HG03103 (cell line): ENCODE results near the gene CELF2.
"Not testable (repeated sequence)": the region's sequence is repeated elsewhere in the genome, so short reads cannot be mapped to it uniquely, and the experiment has no call there.

Experiments used
- ATAC-seq: cut with Tn5 transposase; IDR thresholded peaks from one replicate; pipeline ENCODE4 v1.9.1; 2021; ENCODE audit warnings: low read depth; ENCODE audit not compliant: unreplicated experiment

Gene CELF2

DNA sequence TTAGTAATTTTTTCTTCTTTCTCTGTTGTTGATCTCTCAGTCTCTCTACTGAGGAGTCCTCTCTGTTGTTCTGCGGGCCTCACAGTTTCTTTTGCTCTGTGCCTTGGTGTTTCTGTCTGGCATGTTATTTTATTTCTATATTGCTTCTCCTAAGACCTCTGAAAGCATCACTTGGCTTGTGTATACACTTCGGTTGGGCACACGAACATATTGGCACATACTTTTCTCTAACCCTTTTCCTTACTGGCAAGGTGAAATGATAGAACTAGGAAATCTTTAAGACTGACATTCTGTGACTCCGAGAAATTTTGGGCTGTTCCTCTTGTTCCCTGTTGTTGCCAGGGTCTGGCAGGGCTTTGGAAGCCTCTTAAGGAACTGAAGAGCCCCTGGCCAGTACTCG is 148.9 kb downstream of the CELF2 start:
- no peak for ATAC-seq

GRCh38 chr10:11167233-11167966 is 149.7 kb downstream of the CELF2 start:
- ATAC-seq = no peak

- no peak for ATAC-seq
Observed at GRCh38 chr10:11168423-11169090, 150.9 kb downstream of the CELF2 start.

- no peak for ATAC-seq
Observed at GRCh38 chr10:11169976-11170375, 152.3 kb downstream of the CELF2 start.

DNA sequence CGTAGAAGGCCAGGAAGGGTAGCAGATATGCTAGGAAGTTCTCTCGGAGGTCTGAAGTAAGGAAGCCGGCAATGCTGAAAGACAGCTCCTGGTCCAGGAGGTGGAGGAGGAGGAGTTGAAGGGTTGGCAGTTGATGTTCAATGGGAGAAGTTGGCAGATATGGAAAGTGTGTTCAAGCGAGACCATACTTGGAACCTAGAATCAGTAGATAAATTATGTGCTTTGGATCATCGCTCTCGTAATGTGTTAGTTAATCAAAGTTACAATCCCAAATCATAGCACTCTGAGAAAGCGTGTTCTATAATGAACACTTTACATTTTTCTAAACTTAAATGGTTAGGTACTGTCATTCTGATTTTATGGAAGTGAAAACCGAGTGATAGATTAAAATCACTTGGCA is 152.9 kb downstream of the CELF2 start:
- no peak for ATAC-seq

GRCh38 chr10:11170993-11171851 is 153.6 kb downstream of the CELF2 start:
- peak; percentile 37 for ATAC-seq

- no peak for ATAC-seq
Observed at GRCh38 chr10:11173042-11173441, 155.4 kb downstream of the CELF2 start.

- ATAC-seq = peak; percentile 31
Observed at GRCh38 chr10:11175823-11176243, 158.2 kb downstream of the CELF2 start.

DNA sequence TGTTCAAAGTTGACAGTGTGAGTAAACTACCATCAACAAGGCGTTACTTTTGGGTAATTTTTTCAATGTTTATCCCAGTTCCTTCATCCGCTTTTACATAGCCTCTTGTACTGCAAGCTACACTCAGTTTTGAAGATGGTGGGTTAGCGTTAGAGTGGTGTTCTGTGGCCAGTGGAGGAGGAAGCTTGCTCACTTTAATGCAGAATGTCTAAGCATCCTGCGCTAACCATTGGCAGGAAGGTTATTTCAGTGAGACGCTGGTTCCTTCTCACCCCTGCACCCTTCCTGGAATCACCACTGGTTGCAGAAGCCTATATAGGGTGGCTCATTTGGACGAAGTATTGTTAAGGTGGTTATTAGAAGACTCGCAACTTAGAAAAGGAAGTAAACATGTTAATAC is 159.1 kb downstream of the CELF2 start:
- no peak for ATAC-seq

GRCh38 chr10:11177381-11177780 is 159.7 kb downstream of the CELF2 start:
- no peak for ATAC-seq

- no peak for ATAC-seq
Observed at GRCh38 chr10:11177926-11178471, 160.3 kb downstream of the CELF2 start.

- ATAC-seq = peak; percentile 81
Observed at GRCh38 chr10:11178606-11179515, 161.2 kb downstream of the CELF2 start.

GRCh38 chr10:11179516-11180105 is 161.9 kb downstream of the CELF2 start:
- ATAC-seq = no peak

DNA sequence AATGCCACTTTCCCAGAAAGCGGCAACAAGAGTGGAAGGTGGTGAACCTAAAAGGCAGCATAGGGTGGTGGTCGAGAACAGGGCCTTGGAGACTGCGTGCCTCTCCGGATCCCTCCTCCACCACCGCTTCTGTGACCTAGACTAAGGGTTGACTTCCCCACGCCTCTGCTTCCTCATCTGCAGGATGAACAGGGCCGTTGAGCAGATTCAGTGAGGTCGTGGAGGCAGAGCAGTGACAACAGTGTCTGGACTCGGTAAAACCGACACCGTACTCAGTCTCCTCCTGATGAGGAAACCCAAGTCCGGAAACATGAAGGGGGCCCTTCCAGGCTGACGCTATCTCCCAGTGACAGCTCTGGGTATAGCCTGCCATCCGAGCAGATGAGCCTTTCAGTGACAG is 162.6 kb downstream of the CELF2 start:
- ATAC-seq = peak; percentile 21

DNA sequence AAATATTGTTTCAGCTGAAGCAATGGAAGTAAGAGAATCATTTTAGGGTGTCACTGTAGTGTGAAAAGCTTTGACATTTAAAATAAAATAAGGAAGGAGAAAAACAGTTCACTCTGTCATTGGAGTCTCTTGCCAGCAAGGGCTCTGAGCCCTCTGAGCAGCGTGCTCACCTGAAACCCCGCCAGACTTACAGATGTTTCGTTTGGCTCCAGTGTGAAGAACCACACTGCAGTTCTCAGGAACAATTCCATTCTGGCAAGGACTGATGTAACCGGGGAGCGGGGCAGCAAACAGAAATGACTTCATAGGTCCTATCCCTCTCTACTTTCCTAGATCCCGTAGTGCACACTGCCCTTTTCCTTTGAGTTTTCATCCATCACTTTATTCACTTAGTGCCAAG is 164.3 kb downstream of the CELF2 start:
- no peak for ATAC-seq

GRCh38 chr10:11183015-11183414 is 165.3 kb downstream of the CELF2 start:
- ATAC-seq = no peak

DNA sequence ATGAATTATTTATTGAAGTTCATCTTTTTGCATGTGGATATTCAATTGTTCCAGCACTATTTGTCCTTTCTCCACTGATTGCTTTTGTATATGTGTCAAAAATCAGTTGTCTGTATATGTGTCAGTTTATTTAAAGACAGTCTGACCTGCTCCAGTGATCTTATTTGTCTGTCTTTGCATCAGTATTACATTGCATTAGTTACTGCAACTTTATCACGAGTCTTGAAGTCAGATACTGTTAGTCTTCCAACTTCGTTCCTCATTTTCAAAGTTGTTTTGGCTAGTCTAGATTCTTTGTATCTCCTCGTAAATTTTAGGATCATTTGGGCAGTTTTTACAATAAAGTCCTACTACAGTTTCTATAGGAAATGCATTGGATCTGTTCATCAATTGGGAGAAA is 166.4 kb downstream of the CELF2 start:
- no peak for ATAC-seq

DNA sequence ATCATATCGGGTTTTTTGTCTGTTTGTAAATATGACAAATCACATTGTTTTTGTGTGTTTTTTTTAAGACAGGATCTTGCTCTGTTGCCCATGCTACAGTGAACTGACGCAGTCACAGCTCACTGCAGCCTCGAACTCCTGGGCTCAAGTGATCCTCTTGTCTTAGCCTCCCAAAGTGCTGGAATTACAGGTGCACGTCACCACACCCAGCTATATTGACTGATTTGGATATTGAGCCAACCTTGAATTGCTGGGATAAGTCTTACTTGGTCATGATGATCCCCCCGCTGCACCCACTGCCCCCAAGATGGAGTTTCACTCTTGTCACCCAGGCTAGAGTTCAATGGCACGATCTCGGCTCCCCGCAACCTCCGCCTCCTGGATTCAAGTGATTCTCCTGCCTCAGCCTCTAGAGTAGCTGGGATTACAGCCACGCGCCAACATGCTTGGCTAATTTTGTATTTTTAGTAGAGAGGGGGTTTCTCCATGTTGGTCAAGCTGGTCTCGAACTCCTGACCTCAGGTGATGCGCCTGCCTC is 167.5 kb downstream of the CELF2 start:
- not testable (repeated sequence) for ATAC-seq

- no peak for ATAC-seq
Observed at GRCh38 chr10:11186374-11186773, 168.7 kb downstream of the CELF2 start.
